Globus pallidus (tissue), 1 donor: Measurements from ENCODE around the gene LECT2.

Source experiments
- DNase-seq: peaks from one replicate; pipeline ENCODE4 v3.0.0-alpha.2; 2015; ENCODE audit warnings: low spot score

Gene LECT2

GRCh38 chr5:135934939-135935338, 19.8 kb downstream of the LECT2 start:
- no peak for DNase-seq

GRCh38 chr5:135930949-135931295, 23.9 kb downstream of the LECT2 start:
- no peak for DNase-seq

GRCh38 chr5:135930029-135930948, 24.5 kb downstream of the LECT2 start:
- no peak for DNase-seq

- no peak for DNase-seq
These were observed 33.4 kb downstream of the LECT2 start for GRCh38 chr5:135921388-135921787.

- no peak for DNase-seq
These were observed 34.6 kb downstream of the LECT2 start for GRCh38 chr5:135920199-135920598.

GRCh38 chr5:135916638-135917263, 38.0 kb downstream of the LECT2 start:
- no peak for DNase-seq

- no peak for DNase-seq
These were observed 39.2 kb downstream of the LECT2 start for GRCh38 chr5:135915466-135916001.

- DNase-seq = no peak
These were observed 40.8 kb downstream of the LECT2 start for GRCh38 chr5:135913713-135914626.

GRCh38 chr5:135905144-135905543, 49.6 kb downstream of the LECT2 start:
- no peak for DNase-seq

- DNase-seq = no peak
These were observed 53.1 kb downstream of the LECT2 start for GRCh38 chr5:135901633-135902032.

GRCh38 chr5:135900276-135900675, 54.5 kb downstream of the LECT2 start:
- DNase-seq = no peak

- DNase-seq = no peak
These were observed 56.1 kb downstream of the LECT2 start for GRCh38 chr5:135898651-135899050.
